Stimulated activated CD4-positive, alpha-beta T cell treated with anti-CD3 and anti-CD28 coated beads, Interleukin-1b, Interleukin-23, amount 100 ng/mL, for 24 hours (primary cell): ENCODE measurements around the gene ENKUR.

ENCODE experiments used
- DNase-seq, 4 experiments: peaks; one replicate each; pipeline ENCODE4 v3.0.0-alpha.2; 2020; ENCODE audit warnings: low read depth in 4 of 4, low spot score in 1 of 4

The ENKUR gene, protein sequence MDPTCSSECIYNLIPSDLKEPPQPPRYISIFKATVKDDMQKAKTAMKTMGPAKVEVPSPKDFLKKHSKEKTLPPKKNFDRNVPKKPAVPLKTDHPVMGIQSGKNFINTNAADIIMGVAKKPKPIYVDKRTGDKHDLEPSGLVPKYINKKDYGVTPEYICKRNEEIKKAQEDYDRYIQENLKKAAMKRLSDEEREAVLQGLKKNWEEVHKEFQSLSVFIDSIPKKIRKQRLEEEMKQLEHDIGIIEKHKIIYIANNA

DNA sequence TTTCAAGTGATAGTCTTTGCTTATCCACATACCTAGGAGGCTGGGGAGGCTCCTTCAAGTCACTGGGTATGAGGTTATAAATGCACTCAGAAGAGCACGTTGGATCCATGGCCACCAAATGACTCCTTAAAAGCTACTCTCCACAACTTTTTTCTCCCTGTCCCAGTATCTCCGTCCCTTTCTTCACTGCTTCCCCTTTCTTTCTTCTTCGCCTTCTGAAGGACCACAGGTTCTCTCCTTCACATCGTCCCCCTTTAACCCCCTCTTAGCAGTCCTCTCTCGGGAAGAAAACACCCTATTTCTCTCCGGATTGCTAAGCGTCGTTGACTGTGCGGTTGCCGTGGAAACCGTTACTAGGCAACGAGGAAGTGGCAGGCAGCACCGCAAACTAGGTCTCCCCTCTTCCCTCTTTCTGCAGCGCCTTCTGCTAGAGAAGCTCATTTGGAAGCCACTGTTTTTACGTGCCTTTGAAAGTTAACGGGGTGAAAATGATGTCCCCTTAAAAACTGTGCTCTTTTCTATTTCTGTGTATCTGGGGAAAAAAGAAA is at the start of gene ENKUR:
TSS of gene ENKUR (minus strand) at position 331 of the 548 bp plus-strand sequence. CDS start at position 109, 222 bp downstream.
- DNase-seq: peak; percentile 89 to 98 (median 92)

DNA sequence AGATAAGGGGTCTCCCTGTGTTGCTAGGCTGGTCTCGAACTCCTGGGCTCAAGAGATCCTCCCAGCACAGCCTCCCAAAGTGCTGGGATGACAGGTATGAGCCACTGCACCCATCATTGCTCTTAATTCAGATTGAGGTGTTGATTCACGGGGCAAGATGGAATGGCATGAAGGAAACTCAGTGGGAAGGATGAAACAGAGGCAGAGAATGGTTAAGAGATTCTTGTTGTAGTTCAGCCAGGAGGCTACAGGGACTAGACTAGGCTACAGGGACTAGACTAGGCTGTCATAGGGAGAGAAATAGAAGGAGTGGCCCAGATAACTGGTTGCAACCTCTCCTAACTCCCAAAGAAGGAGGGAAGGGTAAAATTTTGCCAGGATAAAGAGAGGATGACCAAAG is 48.4 kb upstream of the ENKUR start:
- DNase-seq: no peak

DNA sequence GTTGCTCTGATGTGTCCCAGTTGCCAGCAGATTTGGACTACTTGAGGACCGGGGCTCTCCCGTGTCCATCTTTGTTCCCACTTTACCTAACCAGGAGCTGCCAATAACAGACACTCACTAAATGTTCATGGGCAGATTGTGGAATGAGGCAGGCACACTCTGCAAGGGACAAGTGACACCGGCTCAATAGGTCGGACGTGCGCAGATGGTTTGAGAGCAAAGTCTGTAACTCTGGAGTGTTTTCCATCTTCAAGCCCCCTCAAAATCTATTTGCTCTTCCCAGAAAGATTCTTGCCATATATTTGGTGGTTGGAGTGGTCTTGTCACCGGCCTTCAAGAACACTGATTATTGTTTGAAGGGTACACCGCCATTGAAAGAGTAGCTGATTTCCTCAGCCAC is 47.7 kb upstream of the ENKUR start:
- DNase-seq: no peak

DNA sequence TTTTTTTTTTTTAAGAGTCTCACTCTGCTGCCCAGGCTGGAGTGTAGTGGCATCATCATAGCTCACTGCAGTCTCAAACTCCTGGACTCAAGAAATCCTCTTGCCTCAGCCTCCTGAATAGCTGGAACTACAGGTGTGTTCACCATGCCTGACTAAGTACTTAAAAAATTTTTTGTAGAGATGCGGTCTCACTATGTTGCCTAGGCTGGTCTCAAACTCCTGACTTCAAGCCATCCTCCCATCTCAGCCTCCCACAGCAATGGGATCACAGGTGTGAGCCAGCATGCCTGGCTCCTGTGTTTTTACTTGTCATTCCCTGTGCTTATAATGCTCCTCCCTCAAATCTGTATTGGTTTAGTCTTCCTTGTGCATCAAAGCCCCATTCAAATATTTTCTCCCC is 47.2 kb upstream of the ENKUR start:
- DNase-seq: no peak

DNA sequence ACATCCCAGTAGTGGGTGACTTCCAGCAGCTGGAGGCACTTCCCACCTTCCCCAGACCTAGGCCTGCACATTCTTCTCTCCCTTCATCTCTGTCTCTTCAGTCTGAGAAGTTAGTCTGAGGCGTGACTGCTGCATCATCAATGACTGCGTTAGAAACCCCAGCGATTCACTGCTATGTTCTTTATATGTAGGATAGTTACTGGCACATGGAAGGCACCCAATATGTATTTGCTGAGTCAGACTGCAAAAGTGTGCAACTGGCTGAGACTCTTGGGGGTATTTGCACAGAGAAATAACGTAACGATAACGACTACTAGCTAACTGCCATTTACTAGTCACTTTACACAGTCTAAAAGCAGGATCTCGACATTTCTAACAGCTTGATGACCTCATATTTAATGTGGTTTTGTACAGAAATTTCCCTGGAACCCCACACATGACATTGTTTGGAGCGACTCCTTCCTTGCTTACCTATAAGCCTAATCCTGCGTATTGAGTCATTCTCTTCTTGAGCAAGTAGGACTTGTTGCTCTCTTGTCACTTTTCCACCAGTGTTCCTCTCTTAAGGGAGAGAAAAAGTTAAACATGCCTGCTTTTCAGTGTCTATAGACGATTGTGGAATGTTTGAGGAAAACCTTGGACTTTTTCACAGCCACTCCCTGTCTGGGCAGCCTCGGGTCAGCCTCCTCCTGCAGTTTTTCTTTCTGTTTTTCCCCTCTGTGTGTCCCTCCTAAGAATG is 45.9 kb upstream of the ENKUR start:
- no peak for DNase-seq

DNA sequence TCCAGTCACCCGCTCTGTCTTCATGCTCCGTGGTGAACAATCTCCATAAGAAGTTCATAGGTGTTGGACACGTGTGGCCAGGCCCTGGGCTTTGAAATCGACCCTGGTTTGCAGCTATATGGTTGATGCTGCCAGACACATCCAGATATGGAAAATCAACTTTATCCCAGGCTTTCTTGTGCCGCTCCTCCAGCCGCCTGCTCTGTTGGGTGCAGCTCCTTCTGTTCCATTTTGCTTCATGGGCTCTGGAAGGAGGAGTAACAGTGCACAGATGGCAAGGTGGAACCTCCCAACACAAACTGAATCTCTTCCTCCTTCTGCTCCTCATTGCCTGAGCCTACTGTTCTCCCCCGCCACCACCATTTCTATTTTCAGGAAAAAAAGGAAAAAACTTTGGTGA is 45.2 kb upstream of the ENKUR start:
- DNase-seq: no peak

DNA sequence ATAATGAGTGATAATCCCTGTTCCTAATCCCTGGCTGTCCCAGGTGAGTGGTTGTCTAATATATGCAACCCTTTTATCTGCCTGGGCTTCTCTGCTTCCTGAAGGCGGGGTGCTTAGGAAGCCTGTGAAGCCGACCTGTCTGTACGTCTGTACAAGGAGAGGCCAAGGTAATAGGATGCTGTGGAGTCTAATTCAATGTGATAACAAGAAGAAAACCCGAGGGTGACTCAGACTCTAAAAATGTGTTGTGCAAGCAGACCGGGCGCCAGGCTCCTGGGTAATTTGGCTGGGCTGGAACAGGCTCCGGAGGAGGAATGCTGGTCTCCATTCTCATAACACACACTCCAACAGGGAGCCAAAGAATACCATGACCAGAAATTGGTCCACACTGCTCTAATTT is 44.0 kb upstream of the ENKUR start:
- no peak for DNase-seq

DNA sequence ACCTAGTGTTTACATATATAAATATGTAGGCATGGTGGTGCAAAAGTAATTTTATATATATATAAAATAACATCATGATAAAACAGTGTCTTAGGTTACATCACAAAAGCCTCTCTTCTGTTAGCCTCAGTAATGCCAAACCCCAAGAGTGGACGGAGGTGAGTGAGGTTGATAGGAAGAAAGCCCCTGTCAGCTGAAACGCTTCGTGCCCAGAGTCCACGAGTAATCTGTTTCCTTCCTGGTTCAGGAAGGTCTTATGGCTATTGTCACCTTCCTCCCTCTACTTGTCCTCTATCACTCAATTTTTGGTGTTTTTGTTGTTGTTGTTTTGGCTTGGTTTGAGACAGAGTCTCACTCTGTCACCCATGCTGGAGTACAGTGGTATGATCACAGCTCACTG is 41.9 kb upstream of the ENKUR start:
- DNase-seq: no peak

DNA sequence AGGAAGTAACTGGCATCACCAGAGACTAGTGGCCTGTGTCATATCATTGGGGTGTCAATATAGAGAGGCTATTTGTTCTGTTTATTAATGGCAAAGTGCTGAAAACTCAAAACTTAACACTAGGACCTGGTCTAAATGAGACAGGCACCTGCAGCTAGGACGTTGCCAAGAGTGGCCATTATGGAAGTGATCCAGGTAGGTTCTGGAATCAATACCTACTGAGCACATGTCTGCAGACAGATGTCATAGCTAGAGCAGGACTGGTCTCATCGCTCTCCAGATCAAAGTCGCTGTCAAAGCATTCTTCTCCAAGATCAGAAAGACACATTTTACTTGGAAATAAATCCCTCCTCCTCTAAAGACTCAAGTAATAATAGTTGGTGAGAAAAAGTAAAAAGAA is 40.8 kb upstream of the ENKUR start:
- DNase-seq: no peak

DNA sequence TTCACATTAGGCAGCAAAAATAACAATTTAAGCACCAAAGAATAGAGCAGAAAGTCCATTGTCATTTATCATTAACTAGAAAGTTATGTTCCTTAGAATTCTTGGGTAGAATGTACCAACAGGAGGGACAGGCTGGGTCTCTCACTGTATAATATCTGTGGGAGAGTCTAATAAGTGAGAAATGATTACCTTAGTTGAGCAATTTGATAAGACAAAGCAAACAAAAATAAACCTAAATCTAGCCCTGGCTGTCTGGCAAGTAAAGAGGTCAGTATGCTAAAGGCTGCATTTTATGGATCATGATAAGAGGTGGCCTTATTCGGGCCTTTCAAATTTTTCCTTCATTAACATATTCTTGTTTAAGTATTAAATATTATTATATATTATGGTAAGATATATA is 36.1 kb upstream of the ENKUR start:
- no peak for DNase-seq

DNA sequence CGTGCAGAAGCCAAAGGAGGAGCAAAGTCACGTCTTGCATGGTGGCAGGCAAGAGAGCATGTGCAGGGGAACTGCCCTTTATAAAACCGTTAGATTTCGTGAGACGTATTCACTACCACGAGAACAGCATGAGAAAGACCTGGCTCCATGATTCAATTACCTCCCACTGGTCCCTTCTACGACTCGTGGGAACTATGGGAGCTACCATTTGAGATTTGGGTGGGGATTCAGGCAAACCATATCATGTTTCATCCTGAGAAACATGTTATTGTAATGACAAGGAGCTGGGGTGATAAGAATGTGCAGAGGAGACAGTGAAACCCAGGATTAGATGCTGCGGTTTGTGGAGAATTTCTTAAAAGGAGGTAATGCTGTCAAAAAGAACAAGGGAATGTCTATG is 34.4 kb upstream of the ENKUR start:
- DNase-seq: no peak

DNA sequence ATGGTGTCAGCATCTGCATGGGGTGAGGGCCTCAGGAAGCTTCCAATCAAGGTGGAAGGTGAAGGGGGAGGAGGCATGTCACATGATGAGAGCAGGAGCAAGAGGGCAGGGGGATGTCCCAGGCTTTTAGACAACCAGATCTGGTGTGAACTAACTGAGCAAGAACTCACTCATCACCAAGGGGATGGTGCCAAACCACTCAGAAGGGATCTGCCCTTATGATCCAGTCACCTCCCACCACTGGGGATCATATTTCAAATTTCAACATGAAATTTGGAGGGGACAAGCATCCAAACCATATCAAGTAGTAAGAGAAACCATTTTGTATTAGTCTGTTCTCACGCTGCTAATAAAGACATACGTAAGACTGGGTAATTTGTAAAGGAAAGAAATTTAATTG is 34.0 kb upstream of the ENKUR start:
- no peak for DNase-seq

DNA sequence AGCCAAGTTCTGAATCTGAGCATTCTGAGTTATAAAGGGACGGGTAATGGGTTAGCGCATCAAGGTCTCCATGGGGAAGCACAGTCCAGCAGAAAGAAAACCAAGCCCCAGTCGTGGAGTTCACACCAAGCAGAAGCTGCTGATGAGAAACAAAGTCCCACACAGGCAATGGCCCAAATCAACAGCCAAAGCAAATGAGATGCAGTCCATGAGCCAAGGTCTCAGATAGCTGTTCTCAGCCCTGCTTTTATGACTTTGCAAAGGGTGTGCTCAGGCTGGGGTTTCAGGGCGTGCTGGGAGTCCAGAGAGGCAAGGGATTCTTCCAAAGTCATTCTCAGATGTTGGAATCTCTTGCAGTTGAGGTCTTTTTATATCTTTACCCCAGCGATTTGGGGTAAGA is 32.5 kb upstream of the ENKUR start:
- no peak for DNase-seq

DNA sequence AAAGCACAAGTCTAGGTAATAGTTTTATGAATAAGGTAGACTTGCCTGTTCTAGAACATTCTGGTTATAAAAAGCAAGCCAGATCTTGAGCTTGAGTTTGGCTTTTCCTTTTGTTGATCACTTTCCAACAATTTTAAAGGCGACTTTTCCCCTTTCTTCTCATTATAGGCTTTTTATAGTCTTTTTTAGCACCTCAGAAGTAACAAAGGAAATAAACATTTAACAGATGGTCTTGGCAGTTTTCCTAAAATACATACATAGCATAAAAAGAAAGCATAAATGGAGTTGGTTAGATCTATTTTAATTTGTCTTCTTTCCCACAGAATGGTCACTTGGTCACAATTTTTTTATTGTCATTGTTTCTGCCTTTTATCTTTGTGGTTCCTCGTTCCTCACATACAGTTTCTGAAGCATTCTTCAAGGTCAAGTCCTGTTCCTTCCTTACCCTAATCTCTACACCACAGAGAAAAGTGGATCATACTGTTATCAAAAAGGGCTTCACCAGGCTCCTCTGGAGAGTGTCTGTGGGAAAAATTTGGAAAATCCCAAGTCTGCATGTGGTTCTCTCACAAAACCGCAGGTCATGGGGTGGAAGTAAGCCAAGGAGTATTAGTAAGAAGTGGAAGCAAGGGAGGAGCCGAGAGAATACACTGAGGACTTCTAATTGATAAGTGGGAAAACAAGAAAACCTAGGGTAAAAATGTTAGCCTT is 31.8 kb upstream of the ENKUR start:
- DNase-seq: no peak

DNA sequence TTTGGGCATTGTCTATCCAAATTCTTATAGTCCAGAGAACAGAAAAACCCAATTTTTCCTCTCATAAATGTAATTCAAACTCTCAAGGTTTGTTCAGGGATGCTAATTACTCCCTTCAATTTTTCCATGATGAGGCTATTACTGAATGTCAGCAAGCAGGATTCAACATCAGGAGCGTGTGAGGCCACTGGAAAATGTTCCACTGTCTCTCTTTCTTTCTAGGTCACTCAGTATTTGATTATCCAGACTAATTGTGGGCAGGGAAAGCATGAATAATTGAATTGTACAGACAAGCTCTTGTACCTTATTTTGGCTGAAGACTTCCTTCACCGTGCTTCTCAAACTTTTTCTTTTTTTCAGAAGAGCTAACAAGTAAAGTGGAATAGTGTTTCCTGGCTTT is 31.1 kb upstream of the ENKUR start:
- no peak for DNase-seq

DNA sequence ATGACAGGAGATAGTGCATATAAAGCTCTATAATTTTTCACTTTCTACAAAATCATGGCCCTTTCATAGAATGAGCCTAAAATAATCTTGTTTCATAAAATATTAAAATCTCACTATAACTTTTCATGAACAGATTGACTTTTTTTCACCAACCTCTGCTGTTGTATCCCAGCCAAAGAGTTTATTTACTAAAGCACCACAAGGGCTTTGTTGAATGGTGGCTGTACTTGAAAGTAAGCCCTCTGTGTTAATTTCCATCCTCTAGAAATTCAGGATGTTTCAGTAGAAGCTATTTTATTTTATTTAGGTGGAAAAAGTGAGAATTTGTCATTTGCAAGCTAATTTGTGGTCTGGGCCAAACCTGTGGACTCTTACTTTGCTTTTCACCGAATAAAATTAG is 30.7 kb upstream of the ENKUR start:
- DNase-seq: no peak

DNA sequence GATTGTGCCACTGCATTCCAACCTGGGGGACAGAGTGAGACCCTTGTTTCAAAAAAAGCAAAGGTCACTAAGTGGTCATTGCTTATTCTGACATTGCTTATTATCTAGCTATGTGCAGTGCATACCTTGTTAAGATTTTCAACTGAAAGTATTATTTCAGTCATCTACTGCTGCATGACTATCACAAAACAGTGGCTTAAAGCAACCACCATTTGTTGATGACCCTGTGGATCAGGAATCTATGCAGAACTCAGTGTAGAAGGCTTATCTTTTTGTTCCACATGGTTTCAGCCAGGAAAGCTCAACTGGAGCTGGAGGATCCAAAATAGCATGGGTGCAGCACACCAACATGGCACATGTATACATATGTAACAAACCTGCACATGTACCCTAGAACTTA is 23.6 kb upstream of the ENKUR start:
- DNase-seq: no peak

DNA sequence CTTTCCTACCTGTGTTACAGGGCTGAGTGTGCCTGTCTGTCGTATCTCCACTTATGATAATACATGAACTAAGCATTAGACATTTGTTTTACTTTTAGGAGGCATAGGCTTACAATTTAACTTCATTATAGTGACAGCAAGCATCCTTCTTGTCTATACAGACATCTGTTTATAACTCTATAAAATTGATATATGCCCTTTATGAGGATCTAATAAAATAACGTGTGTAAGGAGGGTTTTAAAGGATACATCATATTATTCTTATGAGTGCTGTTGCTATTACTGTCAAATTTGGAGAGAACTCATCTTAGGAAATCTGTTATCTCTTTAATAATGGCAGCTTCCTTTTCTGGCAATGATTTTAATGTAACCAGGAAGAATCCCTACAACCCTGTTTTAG is 22.4 kb upstream of the ENKUR start:
- no peak for DNase-seq

DNA sequence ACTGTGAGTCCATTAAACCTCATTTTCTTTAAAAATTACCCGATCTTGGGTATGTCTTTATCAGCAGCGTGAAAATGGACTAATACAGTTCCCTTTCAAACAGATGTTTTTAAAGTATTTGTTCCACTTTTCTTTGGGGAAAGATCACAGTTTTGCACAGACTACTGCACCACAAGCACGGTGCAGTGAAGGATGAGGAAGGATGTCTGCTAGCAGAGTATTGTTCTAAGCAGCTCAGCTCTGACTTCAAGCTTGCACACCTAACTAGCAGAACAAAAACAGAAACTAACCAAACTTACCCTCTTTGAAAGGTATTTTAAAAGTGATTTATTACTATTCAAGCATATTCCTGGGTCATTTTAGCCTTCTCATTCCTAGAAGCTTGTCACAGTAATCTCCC is 20.4 kb upstream of the ENKUR start:
- DNase-seq: no peak

DNA sequence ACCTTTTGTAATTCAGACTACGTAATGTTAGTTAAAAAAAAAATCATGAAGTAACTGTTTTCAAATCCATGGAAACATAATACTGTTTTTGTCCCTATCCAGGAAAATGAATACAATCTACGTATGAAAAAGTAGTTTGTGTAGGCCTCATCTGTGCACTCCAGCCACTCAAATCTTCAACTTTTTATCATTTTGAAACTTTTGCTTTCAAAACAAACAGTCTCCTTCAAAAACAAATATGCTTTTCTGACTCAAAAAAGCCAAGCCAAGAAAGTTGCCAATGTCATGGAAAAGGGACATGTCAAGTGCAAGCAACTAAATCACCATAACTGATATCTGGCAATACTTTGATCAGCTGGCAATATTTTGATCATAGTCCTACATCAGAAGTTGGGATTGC is 13.6 kb upstream of the ENKUR start:
- DNase-seq: no peak

DNA sequence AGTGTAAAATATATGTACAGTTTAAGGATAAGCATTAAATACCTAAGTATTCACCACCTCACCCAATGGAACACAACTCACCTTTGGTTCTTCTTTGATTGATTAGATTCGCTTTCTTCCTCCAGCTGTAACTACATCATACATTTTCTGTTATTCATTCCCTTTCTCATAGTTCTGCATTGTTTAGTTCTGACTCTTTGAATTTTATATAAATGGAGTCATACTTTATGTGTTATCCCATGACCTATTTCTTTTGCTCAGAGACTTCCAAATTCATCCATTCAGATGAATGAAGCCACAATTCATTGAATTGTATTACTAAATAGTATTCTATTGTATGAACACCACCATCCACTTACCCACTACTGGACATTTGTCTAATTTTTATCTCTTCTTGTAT is 12.8 kb upstream of the ENKUR start:
- no peak for DNase-seq

DNA sequence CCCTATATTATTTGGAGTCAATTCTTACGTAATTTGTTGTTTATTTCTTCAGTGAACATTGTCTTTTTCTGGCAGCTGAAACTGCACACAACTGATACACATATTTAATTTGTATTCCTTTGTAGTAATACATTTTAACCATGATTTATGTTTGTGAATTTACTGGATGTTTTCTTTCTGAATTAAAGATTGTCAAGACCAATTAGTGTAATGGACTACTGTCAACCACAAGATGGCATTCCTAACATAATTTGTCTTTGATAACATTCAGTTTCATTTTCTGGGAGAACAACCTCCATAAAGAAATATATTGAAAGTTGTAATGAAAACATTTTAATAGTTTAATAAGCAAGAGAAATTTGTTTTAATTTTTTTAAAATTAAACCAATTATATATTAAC is 10.5 kb upstream of the ENKUR start:
- no peak for DNase-seq
